Measurements from ENCODE around the gene OOSP4B. TPM values are rescaled to one million over a fixed set of nuclear protein-coding genes. Genes with fewer than 3 reads are reported as not detected.
"Not testable (repeated sequence)": the region's sequence is repeated elsewhere in the genome, so short reads cannot be mapped to it uniquely, and the experiment has no call there.

OOSP4B gene
- not detected for polyA plus RNA-seq (ENCODE audit: insufficient read length)

DNA sequence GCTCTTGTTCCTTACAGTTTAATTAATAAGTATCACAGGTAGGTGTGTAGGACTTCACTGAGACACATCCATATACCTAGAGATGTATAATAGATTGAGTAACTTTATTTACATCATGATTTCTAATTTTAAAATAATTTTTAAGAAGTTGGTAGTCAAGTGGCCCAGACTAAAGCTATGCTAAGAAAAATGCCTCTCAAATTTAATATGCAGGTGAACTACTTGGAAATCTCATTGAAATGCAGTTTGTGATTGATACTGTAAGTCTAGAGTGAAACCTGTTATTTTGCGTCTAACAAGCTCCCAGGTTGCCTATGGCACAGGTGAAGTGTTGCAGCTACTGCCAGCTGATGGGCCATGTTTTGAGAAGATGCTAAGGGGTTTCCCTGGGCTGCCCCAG, at the start of gene OOSP4B:
OOSP4B (plus strand) TSS at position 301 of the 400 bp plus-strand sequence.
- DNase-seq (ENCODE audit: low read depth), result no peak

GRCh38 chr11:59967677-59968394, 49.1 kb upstream of the OOSP4B start:
- DNase-seq (ENCODE audit: low read depth), result no peak

DNA sequence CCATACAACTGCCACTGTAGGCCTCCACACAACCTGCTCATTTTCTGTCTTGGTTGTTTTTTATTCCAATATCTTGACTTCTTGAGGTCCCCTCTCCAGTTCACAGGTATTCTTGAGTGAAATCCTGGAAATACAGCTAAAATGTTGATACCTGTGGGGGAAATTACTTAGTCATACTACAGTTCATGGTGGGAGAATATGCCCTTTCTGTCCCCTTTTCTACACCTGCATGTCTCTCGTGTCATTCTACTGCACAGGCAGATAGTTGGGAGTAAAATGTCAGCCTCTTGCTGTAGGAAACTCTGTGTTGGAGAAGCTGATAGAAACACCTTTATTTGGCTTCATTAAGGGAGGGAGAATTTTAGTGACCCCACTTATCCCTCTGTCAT, 48.6 kb upstream of the OOSP4B start:
- no peak for DNase-seq (ENCODE audit: low read depth)

GRCh38 chr11:59973097-59973496, 43.9 kb upstream of the OOSP4B start:
- no peak for DNase-seq (ENCODE audit: low read depth)

GRCh38 chr11:59981106-59981770, 35.7 kb upstream of the OOSP4B start:
- DNase-seq (ENCODE audit: low read depth), result no peak

- DNase-seq (ENCODE audit: low read depth), result not testable (repeated sequence)
Measured at GRCh38 chr11:59982037-59982436, 34.9 kb upstream of the OOSP4B start.

DNA sequence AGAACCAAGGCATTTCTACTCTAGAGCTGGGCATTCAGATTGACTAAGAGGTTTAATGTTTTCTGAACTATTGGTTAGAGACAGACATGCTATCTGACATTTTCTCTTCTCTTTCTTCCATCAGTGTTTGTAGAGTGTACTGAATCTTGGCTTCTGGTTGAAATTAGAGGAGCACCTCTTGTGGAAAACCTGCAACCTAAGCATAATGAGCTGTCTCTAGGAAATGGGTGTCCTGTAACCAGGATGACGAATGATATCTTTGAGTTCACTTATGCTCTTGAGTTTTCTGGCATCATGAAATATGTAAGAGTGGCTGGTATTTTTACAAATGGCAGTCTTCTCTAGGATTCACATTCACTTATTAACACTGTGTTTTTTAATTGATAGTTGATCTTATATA, 33.8 kb upstream of the OOSP4B start:
- DNase-seq (ENCODE audit: low read depth), result no peak

- DNase-seq (ENCODE audit: low read depth), result no peak
Measured at GRCh38 chr11:59984368-59984767, 32.6 kb upstream of the OOSP4B start.

- DNase-seq (ENCODE audit: low read depth), result no peak
Measured at GRCh38 chr11:59990421-59990820, 26.6 kb upstream of the OOSP4B start.

DNA sequence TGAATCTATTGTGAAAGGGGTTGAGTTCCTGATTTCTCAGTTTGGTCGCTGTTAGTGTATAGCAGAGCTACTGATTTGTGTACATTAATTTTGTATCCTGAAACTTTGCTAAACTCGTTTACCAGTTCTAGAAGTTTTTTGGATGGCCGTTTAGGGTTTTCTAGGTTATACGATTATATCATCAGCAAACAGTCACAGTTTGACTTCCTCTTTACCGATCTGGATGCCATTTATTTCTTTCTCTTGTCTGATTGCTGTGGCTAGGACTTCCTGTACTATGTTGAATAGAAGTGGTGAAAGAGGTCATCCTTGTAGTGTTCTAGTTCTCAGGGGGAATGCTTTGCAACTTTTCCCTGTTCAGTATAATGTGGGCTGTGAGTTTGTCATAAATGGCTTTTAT, 24.6 kb upstream of the OOSP4B start:
- no peak for DNase-seq (ENCODE audit: low read depth)

DNA sequence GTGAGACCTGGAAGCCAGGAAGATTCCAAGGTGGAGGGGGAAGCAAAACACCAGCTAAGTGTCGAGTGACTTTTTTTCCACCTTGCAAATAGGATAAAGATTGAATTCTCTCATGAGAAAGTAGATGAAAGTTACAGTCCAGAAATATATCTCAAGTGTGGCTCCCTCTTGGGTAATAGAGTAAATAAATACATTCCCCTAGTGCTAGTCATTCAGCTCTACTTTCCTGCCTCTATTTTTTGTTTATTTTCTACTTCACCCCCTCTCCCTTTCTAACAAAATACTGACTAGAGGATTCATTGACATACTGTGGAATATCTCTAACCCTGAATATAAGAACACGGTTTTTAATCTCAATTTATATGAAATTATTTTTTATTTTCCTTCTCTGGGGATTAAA, 19.2 kb upstream of the OOSP4B start:
- DNase-seq (ENCODE audit: low read depth), result no peak

DNA sequence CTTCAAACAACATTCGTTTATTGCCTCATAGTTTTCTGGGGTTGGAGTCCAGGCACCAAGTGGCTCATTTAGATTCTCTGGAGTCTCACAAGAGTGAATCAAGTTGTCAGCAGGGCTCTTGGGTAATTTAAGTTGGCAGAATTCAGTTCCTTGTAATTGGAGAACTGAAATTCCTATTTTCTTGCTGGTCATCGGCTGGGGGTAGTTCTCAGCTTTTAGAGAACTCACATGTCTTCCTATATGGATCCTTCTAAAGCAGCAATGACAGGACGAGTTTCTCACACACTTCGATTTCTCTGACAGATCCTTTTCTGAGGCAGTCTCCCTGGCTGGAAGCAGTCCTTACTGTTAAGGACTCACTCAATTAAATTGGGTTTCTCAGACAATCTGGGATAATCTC, 17.3 kb upstream of the OOSP4B start:
- DNase-seq (ENCODE audit: low read depth), result no peak

- no peak for DNase-seq (ENCODE audit: low read depth)
Measured at GRCh38 chr11:60003729-60004128, 13.3 kb upstream of the OOSP4B start.

- no peak for DNase-seq (ENCODE audit: low read depth)
Measured at GRCh38 chr11:60005360-60005759, 11.6 kb upstream of the OOSP4B start.

DNA sequence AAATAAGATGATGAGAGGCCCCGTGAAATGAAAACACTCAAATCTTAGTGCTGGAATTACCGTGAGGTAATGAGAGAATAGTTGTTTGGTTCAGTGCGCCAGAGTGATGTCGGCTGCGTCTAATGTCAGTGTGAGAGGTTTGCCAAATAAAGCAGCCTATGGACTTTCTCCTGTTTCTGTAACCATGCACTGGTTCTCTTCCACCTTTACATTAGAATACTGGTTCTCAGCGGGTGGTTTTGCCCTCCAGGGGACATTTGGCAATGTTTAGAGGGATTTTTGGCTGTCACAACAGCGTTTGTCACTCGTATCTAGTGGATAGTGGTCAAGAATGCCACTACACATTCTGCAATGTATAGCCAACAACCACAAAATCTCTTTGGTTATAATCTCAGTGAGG, 1.1 kb downstream of the OOSP4B start:
- no peak for DNase-seq (ENCODE audit: low read depth)

DNA sequence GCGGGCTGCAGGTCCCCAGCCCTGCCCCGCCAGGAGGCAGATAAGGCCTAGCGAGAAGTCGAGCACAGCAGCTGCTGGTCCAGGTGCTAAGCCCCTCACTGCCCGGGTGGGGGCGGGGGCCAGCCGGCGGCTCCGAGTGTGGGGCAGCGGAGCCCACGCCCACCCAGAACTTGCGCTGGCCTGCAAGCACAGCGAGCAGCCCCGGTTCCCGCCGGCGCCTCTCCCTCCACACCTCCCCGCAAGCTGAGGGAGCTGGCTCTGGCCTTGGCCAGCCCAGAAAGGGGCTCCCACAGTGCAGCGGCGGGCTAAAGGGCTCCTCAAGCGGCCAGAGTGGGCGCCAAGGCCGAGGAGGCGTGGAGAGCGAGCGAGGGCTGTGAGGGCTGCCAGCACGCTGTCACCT, 3.4 kb downstream of the OOSP4B start:
- not testable (repeated sequence) for DNase-seq (ENCODE audit: low read depth)

- no peak for DNase-seq (ENCODE audit: low read depth)
Measured at GRCh38 chr11:60029015-60029632, 12.1 kb downstream of the OOSP4B start.

DNA sequence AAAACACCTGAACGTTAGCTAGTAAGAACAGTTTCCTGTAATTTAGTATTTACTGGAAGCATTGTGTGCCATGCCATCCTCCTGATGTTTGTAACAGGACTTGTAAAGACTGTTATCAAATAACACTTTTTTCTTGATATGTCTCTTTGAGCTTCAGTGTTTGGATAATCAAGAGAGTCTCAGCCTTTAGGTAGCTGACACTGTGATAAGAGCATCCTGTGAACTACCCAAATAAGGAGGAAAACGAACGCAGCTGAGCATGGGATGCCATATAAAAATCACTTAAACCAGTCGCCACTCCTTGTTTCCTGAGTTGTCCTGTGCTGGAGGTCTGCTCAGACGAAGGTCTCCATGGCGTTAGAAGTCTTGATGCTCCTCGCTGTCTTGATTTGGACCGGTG, 23.1 kb downstream of the OOSP4B start, which contains the start of gene OOSP2:
OOSP2 (plus strand) TSS at position 301 of the 400 bp plus-strand sequence; CDS start at position 352, 51 bp downstream.
- DNase-seq (ENCODE audit: low read depth), result no peak

- DNase-seq (ENCODE audit: low read depth), result not testable (repeated sequence)
Measured at GRCh38 chr11:60050422-60050821, 33.4 kb downstream of the OOSP4B start.

GRCh38 chr11:60050839-60051238, 33.9 kb downstream of the OOSP4B start:
- DNase-seq (ENCODE audit: low read depth), result not testable (repeated sequence)

DNA sequence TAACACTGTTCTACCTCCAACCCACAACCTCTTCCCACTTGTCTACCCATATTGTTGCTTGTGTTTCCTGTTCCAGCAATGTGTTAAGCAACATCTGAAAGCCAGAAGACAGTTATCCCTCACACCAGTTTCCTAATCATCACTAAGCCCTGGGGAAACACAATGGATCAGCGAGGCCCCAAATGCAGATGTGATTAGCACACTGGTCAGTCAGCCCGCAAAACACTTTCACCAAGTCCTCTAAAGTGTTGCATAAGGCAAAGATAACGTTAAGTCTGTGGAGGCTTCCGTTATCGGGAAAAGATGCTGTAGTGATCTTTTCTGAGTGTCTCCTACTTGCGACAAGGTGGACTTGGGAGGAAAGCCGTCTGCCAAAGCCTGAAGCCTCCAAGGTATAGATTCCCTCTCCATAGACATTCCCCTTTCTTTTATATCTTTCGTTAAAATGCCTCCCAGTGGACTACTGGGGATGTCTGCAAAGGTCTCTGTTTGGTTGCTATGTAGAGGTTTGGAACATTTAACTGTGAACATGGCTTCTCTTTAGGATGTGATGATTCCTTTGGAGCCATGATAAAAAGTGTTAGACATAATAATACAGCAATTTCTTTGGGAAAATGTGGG, 39.5 kb downstream of the OOSP4B start, which contains the start of gene MS4A3:
MS4A3 (plus strand) TSS at position 317 of the 621 bp plus-strand sequence. CDS start 4,496 bp downstream, outside the sequence.
- no peak for DNase-seq (ENCODE audit: low read depth)

DNA sequence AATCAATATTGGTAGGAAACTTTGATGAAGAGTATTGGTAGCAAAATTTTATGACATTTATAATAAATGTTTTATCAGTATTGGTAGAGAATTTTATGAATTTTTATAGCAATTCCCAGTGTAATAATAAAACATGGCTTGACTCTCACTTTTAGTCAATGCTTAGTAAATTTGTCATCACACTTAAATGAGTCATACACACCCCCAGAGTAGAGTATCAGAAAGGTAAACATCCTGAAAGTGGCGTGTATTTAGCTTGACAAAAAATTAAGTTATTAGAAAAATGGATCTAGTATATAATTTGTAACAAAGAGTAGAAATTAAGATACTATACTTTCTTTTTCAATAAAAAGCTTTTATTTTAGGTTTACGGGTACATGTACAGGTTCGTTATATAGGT, 42.1 kb downstream of the OOSP4B start:
- no peak for DNase-seq (ENCODE audit: low read depth)
